Activated CD4-positive, alpha-beta T cell treated with anti-CD3 and anti-CD28 coated beads for 1 hour (primary cell): Measurements from ENCODE around the gene SH3GL3.

Experiments used
- DNase-seq: peaks from one replicate; pipeline ENCODE4 v3.0.0-alpha.2; 2020

The SH3GL3 gene

DNA sequence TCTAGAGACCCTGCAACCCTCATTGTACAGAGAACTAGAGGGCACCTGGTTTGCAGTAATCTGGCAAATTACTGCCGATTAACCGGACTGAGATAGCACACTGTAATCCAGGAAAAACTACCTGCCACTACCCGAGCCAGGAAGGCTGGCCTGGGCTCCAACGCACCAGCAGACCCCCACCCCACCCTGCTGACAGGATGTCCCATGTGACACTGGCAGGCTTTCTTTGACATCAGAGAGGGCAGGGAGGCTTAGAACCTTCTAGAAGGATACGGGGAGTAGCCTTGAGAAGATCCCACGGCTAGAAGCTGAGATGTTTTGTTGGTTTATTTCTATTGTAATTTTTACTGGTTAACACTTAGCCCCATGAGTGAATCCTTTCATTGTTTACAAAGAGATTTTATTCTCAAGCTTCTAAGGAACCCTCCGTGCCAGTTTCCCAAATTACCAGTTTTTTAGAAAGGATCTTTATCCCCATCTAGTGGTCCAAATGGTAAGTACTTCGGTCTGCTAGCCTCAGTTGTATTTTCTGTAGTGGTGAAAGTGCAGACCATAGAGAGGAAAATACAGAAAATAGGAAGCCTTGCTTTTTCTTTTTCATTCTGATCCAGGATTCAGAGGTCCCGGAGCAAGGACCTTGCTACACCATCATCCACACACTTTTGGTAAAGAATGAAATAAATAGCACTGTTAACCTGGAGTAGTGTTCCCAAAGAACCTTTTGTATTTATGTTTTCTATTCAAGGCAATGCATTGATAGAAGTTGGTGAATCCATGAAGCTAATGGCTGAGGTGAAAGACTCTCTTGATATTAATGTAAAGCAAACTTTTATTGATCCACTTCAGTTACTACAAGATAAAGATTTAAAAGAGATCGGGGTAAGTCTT is 124.9 kb downstream of the SH3GL3 start:
- no peak for DNase-seq

DNA sequence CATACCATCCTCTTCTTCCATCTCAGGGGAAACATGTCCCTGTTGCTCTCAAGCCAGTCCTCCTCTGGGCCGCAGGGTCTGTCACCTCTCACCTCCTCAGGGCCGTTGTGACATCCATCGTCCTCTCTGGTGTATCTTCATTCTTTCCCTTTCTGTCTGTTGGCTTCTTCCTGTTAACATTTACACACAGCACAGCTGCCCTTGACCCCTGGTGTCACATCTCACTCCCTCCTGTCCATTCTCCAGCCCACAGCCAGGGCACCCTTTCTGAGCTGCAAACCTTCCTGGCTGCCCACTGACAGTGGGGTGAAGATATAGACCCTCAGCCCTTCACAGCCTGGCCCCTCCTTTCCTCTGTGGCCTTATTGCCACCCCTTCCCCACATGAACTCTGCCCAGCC is 127.2 kb downstream of the SH3GL3 start:
- DNase-seq = no peak

DNA sequence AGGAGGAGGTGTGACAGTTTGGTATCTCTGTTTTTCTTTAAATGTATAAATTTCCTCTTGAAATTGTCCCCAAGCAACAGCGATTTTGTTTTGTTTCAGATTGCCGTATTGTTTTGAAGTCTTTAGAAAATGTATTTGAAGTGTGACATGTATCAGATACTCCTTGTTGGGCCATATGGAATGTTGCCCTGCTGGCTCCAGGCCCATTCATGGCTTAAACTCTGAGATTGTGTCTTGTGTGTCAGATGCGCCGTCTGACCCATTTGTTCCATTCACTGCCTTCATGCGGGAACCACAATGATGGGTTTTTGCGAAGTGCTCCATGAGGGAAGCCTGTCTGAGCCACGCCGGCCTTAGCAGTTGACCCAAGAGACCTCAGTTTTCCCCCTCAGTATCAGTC is 131.6 kb downstream of the SH3GL3 start:
- DNase-seq = no peak

DNA sequence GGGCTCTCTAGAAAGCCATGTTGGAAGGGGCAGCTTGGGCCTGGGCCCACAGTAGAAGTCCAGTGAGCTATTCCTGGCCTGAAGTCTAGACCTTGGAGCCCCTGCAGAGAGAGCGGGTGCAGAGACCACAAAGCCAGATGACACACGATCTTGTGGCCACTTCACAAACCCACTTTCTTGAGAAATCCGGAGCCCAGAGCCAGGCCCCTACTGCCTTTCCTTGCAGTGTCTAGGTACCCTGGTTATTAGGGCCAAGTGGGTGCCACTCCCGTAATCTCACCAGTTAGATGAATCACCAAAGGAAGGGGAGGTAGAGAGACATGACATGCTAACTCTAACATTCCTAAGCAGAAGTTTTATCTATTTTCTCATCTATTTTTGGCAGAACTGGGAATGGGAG is 134.2 kb downstream of the SH3GL3 start:
- DNase-seq = no peak

DNA sequence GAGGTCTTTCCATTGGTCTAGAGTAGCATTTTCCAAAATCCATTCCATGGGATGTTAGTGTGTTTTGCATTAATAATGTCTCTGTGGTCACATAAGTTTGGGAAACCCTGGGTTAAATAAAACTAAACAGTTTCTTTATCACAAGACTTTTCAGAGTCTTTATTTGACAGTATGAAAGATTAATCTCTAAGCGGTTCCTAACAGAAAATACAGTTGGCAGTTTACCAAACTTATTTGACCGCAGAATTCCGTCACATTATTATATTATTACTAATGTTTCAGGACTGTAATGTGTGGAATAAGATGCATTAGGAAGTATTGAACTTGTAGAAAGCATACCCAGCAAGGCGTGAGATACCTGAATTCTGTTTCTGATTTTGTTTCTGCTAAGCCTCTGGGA is 135.2 kb downstream of the SH3GL3 start:
- no peak for DNase-seq

DNA sequence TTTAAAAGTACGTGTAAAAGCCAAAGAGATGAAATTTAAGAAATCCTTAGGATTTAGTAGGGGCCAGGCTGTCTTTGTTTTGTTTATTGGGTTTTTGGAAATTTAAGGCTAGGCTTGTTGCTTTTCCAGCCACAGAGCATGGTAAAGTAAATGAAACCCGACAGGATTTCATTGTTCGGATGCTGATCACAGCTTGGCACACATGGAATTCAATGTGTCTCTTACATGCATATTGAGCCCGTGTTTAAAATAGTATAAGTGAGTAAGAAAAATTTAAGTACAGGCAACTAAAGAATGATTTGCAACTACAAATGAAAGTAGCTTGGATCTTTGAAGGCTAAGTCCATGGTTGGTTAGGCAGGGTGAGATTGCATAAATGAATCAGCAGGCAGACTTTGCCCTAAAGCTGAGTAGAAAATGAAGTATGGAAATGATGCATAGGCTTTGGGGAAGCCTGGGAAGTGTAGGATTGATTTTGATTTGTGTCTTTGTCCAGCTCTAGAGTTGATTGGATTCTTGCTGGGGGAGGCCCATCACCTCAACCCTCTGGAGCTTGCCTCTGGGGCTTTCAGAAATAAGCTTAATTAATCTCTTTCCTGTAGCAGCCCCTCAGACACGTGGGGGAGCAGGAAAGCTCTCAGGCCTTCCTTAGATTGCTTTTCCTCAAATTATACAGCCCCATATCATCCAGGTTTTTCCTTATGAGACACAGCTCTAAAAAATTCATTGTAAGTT is 138.6 kb downstream of the SH3GL3 start:
- no peak for DNase-seq

DNA sequence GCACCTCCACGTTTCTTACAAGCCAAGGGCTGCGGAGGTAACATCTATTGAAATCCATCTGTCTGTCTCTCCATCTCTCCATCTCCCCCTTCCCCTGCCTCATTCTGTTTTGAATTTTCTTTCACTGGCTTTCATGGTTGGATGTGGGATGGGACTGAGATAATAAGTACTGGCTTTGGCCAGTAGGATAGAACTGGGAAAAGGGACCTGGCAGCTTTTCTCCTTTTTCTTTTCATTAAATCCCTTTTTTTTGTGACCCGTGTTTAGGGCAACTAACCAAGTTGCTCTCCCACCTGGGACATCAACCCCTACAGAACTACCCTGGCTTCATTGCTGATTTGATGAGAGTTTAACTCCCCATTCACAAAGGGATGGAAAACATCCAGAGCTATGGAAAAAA is 139.9 kb downstream of the SH3GL3 start:
- no peak for DNase-seq

DNA sequence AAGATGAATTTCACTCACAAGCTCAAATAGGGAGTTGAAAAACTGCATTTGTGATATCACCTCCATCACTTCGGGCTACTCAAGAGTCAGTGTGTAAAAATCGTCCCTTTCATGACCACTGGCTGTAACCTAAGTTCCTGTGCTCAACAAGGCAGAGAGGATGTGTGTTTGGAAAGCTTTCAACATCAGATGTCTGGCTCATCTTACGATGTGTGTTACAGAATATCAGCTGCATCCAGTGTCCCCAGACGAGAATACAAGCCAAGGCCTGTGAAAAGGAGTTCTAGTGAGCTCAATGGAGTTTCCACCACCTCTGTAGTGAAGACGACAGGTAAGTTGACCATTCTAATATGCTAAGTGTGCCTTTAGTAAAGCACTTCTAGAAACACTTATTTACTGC is 141.3 kb downstream of the SH3GL3 start:
- no peak for DNase-seq

DNA sequence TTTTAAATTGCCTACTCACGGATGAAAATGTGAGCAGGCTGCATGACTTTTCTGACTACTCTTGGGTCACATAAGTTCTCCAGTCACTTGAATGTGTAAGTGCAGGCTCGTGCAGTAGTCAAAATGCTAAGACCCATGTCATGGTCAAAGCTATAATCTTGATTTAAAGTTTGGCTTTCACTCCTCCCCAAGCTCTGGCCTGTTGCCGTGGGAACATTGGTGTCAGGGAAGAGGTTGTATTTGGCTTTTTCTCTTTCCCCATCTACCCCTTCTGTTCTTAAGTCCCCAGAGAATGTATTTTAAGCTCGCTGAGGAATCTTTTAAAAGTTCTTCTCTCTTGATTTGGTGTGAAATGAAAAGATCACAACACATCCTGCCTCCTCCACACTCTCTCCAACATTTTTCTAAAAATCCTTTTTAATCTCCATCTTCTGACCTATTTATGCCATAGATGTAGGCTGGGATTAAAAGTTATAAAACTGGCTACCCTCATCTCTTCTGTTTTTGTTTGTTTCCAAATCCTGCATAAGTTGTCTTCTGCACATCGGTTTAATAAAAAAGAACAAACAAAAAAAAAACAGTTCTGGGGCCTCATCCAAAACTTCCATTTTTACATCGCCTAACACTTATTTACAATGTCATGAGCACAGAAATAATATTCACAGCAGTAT is 145.4 kb downstream of the SH3GL3 start:
- DNase-seq = no peak

DNA sequence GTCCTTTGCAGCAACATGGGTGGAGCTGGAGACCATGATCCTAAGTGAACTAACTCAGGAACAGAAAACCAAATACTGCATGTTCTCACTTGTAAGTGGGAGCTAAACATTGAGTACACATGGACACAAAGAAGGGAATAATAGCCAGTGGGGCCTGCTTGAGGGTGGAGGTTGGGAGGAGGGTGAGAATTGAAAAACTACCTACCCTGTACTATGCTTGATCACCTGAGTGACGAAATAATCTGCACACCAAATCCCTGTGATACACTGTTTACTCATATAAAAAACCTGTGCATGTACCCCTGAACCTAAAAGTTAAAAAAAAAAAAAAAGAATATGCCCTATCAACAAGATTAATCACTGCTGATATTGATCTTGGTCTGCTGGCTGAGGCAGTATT is 148.1 kb downstream of the SH3GL3 start:
- DNase-seq = no peak

DNA sequence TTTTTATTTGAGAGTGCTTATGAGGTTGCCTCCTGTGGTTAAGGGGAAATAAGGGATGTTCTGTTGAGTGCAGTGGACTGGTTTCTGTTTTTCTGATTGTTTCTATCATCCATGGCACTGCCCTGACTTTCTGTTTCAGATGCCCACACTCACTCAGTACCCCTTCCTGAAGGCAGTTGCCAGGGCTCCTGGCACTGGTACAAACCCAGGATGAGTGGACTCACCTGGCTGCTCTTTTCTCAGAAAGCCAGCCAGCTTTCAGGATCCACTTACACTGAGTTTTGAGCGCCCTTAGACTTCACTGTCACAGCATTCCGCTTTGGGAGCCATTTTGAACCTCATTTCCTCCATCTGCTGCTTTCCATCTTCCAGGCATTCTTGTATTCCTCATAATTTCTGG is 150.9 kb downstream of the SH3GL3 start:
- no peak for DNase-seq

DNA sequence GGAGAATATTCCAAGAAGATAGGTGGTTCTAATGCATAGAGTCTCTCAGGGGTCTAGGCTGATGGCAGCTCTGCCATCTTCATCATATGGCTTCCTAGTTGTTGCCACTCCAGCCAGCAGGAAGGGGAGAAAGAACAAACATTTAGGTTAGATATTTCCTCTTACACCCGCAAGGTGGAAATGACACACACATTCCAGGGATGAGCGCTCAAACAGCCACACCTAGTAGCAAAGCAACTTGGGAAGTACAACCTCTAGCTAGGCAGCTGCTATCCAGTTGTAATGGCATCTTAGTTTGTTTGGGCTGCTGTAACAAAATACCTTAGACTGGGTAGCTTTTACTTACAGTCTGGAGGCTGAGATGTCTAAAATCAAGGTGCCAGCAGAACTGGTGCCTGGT is 154.9 kb downstream of the SH3GL3 start:
- no peak for DNase-seq

DNA sequence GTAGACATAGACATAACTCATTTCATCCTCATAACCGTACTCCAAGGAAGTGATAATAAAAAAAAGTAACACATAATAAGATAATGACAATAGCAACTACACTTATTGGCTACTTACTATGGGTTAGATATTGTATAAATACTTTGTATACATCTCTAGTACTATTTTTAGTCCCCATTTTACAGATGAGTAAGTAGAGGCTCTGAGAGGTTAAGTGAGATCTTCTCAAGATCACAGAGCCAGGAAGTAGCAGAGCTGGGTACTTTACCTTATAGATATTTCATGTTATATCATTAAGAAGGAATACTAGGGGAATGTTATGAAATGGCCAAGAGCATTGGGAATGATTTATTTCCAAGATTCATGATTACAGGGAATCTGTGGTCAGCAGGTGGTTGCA is 157.4 kb downstream of the SH3GL3 start:
- DNase-seq = no peak

DNA sequence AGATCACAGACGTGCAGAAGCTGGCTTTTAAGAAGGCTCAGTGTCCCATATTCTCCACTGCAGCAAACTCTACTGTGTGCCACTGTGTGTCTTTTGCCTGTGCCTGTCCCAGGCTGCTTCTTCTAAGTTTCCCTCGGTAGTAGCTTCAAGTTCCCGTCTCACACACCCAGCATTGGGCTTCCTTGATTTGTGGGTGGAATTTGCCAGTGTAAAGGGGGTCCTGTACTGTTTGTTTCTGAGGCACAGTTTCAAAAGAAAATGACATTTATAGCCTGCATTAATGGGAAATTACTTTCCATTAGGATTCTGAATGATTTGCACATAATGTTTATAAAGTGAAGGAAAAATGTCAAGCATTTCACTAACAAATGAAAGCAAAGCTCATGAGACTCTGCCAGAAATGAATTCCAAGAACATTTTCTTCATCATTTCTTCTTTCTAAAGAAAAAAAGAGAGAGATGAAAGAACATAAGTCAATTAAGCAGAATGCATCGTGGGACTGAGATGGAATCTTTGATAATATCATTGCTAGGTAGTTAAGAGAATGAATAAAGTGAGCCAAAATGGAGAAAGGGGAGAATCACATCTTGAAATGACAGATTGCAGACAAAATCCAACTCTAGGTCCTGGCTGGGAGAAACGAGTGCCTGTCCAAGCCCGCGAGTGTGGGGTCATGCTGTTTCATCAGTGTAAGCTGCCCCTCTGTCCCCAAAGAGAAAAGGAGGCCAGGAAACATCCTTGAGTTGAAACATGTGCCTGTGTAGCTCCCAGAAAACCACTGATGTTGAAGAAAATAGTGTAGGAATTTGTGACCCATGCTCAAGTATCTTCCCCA is 158.2 kb downstream of the SH3GL3 start:
- no peak for DNase-seq

DNA sequence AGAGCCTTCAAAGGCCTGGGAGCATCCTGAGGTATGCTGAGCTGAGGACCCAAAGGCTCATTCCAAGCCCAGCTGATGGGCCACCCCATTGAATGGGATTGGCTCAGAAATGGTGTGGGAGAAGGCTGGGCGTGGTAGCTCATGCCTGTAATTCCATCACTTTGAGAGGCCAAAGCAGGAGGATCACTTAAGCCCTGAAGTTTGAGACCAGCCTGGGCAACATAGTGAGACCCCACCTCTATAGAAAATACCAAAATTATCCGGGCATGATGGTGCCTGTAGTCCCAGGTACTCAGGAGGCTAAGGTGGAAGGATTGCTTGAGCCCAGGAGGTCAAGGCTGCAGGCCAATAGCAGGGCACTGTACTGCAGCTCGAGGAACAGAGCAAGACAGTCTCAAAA is 163.0 kb downstream of the SH3GL3 start:
- DNase-seq = no peak

DNA sequence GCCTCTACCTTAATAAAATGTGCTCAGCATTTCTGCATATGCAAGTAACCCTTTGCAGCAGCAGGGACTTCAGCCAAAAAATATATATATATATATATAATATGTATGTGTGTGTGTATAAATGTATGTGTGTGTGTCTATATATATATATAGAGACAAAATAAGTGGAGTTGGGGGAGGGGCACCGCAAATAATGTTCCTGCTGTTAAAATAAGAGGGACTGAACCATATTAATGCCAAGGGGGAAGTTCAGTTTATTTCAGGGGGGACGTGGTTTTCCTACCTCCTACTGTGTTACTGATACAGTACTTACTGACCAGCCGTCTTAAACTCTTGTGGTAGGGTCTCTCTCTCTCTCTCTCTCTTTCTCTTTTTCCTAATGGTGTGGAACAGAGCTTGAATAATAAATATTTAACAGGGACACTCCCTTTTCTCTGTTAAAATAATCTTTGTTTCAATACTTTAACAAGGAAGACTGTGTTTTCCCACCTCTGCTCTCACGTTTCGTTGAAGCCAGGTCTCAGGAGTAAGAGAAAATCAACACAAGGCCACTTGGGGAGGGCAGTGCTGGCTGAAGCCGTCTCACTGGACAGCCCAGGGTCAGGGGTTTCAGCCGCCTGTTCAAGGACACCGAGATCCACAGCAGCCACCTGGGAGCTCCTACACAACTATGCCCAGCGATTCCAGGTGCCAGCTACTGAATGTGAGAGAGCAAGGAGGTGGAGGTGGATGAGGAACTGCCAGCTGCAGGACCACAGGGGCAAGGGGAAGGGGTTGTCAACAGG is 164.0 kb downstream of the SH3GL3 start:
- no peak for DNase-seq

DNA sequence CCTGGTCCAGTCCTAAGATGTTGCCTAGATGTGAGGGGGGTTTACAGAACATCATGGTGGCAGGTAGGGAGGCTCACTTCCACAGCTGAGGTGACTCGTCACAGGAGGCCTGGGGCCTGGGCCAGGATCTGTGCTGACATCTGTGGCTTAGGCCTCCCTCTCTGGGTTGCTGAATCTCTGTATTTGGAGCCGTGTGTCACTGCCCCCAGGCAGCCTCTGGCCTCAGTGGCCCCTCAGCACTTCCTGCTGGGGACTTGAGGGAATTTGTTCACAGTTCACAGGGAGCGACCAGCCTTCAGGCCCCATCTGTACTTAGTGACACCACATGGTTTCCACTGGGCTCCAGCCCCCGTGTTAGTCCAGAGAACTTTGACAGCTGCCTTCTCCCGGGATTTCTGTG is 165.1 kb downstream of the SH3GL3 start:
- no peak for DNase-seq

DNA sequence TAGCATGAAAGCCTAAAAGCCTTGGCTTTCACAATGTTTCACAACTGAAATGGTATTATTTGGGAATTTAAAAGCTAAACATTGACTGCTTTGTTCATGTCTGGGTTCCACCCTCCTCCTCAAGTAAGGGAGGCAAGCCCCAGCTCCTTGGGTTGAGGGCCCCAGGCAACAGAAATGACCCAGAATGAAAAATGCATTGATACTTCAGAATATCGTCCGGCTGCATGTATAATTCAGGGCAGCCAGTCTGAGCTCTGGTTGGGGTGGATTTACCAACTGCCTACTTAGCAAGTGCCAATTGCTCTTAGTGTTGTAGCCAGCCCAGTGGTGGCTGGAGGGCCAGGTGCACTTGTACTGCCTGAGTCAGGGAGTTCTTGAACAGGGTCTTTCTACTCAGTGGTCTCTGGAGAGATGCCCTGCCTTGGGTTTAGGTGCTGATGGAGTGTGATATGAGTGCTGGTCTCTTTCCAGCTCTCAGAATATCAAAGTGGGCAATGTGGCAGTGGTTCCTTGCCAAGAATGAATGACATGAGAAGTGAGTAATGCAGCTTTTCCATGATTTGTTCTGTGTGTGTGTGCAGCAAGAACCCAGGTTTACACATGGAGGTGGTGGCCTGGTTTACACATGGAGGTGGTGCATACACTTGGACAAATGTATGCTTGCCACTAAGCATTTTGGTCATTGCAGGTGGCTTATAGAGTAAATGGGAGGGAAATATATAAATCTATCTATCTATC is 165.9 kb downstream of the SH3GL3 start:
- no peak for DNase-seq

DNA sequence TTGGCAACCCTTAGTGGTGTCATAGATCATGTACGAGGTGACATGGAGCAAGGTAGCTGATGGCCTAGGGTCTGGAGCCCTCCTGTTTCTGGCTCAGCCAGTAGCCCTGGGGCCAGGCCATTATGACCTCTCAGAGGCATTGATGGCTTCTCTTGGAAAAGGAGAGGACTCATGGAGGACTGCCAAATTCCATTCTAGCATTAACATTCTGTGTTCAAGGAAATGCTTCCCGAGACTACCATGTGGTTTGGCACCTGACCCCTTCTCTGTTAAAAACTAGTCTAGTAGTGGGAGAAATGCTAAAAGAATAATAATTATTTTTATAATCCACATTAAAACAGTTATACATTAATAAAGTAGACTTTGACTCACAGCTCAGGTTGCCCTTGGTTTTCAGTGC is 166.6 kb downstream of the SH3GL3 start:
- DNase-seq = no peak

DNA sequence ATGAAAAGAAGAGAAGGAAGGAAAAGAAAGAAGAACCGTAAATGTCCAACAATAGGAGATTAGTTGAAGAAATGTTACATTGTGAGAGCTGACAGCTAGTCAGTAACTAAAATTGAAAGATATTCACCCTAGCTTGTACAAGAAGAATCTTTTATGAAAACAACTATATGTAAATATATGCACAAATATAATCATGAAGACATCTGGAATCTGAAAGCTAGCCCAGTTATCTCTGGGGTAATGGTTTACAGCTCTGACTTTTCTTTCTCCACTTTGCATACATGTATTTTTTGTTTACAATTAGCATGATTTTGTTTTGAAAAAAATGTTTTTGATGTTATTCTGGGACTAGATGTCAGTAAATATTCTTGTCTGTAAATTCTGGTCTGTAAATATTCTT is 169.7 kb downstream of the SH3GL3 start:
- no peak for DNase-seq

DNA sequence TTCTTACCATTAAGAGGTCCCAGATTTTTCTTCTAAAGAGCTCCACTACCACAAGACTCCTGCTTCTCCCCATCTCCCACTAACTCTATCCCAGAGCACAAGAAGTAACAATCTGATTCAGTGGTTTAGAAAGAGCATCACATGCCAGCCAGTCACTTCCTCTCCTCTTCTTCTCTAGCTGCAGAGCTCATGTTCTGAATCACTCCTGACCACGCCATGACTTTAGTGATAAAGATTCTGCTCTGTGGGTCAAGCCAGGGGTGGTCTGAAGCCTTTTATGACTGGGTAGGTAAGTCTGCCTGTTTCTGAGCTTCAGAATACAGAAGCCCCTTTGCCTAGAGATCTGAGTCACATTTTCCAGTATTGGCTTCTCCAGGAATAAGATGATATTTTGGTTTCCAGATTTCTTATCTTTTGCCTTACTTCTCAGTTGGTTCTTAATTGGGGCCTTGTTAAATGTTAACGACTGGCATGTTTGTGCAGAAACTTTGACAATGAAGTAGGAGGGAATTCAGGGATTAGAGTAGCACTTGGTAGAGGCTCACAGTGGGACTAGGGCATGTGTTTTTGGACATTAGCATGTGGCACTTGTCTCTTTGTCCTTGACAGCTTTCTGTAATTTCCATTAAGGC is 179.1 kb downstream of the SH3GL3 start:
- DNase-seq = no peak
